Measurements from ENCODE around the gene NFAT5.

Gene NFAT5

DNA sequence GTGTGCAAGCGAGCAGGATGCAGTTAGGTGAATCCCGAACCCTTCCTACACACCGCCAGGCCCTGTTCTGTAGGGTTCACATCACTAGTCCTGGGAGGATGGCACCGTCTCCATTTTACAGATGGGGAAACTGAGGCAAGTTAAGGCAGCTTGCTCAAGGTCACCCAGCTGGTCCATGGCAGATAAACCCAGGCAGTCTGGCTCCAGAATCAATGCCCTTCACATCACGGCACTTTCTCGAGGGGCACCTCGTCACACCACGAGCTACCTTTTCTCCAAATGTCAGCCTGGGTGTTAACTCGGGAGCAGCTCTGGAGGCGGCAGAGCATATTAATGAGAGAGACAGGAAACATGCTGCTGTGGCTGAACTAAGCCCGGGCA is 179.5 kb downstream of the NFAT5 start:
- no peak for DNase-seq

- no peak for DNase-seq
Observed at GRCh38 chr16:69745959-69746358, 180.2 kb downstream of the NFAT5 start.

GRCh38 chr16:69747115-69747514 is 181.3 kb downstream of the NFAT5 start:
- DNase-seq: no peak

GRCh38 chr16:69748694-69749345 is 183.1 kb downstream of the NFAT5 start:
- DNase-seq: no peak

GRCh38 chr16:69754143-69754468 is 188.3 kb downstream of the NFAT5 start:
- DNase-seq: no peak

All from activated effector memory CD4-positive, alpha-beta T cell treated with anti-CD3 and anti-CD28 coated beads, Interleukin-2, amount 50 U/mL, for 16 hours (primary cell).